Sigmoid colon (tissue), 7 donors: ENCODE results near the gene GPR68. TPM values are rescaled to one million over a fixed set of nuclear protein-coding genes. Genes with fewer than 3 reads are reported as not detected.

ENCODE experiments used
- DNase-seq: peaks from one replicate; pipeline ENCODE4 v3.0.0-alpha.2; 2019
- H3K27ac ChIP-seq, 4 donors: fragments of 200-600 bp; sonication (generic); one replicate each; pipeline ENCODE4 v1.5.1; 2016 to 2019; ENCODE audit warnings: mild to moderate bottlenecking in 1 of 4
- H3K27me3 ChIP-seq, 3 donors: fragments of 200-600 bp; sonication (generic); one replicate each; pipeline ENCODE4 v1.5.1; 2019; ENCODE audit warnings: mild to moderate bottlenecking in 1 of 3
- H3K36me3 ChIP-seq, 4 donors: fragments of 200-600 bp; sonication (generic); one replicate each; pipeline ENCODE4 v1.5.1; 2016 to 2019
- H3K4me1 ChIP-seq, 4 donors: fragments of 200-600 bp; sonication (generic); one replicate each; pipeline ENCODE4 v1.5.1; 2017 to 2019
- H3K4me3 ChIP-seq, 4 donors: fragments of 200-600 bp; sonication (generic); one replicate each; pipeline ENCODE4 v1.5.1; 2017 to 2019; ENCODE audit warnings: mild to moderate bottlenecking in 2 of 4, moderate library complexity in 1 of 4
- H3K9me3 ChIP-seq, 4 donors: fragments of 200-600 bp in 3 of 4; sonication (generic) in 3 of 4; one replicate each; pipeline versions ENCODE4 v1.5.1 to v1.6.1; 2013 to 2019
- EP300 ChIP-seq, 4 donors: sonication (generic); formaldehyde crosslinking; IDR thresholded peaks; one replicate each; pipeline ENCODE4 v1.6.1; 2017; ENCODE audit warnings: antibody characterized with exemption in 4 of 4
- POLR2A ChIP-seq, 2 donors: fragments of 450-650 bp; IDR thresholded peaks; one replicate each; pipeline ENCODE4 v1.6.1; 2016; ENCODE audit warnings: antibody characterized with exemption in 2 of 2, mild to moderate bottlenecking in 2 of 2, moderate library complexity in 2 of 2
- POLR2AphosphoS5 ChIP-seq, 4 donors: sonication (generic); formaldehyde crosslinking; IDR thresholded peaks; one replicate each; pipeline ENCODE4 v1.6.1; 2017; ENCODE audit warnings: antibody characterized with exemption in 4 of 4
- WGBS, 2 donors: extraction: QIAGEN DNeasy Blood & Tissue Kit; methylation state at CpG; one replicate each; pipeline ENCODE4 v1.1.7; 2013; 5-methylcytosine and 5-hydroxymethylcytosine counted together
- intact Hi-C: fragments of 100-400 bp; cut with DNase I; formaldehyde crosslinking; loops from one replicate; pipeline ENCODE4 v1.15.1; 2023
- polyA plus RNA-seq, 3 donors: library from polyadenylated mRNA; stranded (reverse); fragments of 200-250 nt; gene quantifications; one replicate each; pipeline ENCODE4 v1.2.3, GENCODE V29; 2013
- total RNA-seq, 4 donors: library from RNA; depleted of rRNA; stranded (reverse); fragments of >200 nt; gene quantifications; one replicate each; pipeline ENCODE4 v1.1.0, GENCODE V29; 2016
- TF ChIP-seq, protein P1 (sequence below), 4 experiments: fragments of 450-650 bp in 3 of 4; fragments of 200-600 bp in 1 of 4; IDR thresholded peaks; one replicate each; pipeline ENCODE4 v1.5.1; 2016 to 2019; ENCODE audit warnings: antibody characterized with exemption in 4 of 4, mild to moderate bottlenecking in 3 of 4, moderate library complexity in 2 of 4
- donor health status: healthy with polysubstance abuse.
- donor health status: Bipolar disorder and iron deficiency.
- donor health status: healthy.

The GPR68 gene
- total and polyA plus RNA-seq, 7 donors, result 0.46 to 1.7 (median 1.2) TPM; not detected in 1

DNA sequence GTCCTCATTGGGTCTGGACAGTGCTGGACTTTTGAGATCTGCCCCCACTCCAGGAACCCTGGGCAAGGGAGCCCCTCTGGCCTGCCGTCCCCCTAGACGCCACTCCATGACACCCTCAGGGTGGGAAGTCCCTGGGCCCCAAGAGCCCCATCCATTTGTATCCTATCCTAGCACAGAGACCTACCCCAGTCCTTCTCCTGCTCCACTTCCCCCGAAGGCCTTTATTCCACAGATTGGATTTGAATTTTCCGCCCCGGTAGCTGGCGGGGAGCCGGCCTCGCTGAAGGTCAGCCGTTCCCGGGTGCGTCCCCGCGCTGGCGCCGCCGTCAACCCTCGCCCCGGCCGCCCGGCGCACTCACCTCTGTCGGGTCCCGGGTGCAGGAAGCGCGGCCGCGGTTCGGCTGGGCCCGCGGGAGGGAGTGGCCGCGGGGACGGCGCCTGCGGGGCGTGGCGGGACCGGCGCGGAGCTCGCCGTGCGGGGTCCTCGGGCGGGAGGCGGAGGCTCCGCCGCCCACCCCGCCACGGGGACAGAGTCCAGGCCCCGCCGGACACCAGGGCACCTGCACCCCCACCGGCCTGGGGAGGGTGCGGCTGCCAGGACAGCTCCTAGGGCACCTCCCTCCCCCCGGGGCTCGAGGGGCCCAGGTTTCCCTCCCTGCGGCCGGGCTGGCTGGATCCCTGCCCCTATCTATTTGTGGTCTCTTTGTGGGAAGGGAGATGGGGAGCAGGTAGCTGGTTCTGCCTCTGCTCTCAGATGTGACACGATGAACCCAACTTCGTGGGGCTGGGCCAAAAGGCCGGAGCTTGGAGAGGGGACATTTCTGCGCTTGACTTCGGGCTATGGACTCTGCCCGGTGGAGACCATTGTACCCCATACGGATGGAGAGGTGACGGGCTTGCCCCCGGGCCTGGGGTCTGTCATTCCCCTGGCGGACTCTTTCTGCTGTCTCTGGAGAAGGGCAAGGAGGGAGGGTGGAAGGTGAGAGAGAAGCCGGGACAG lies 19.9 kb upstream of the GPR68 start:
- intact Hi-C loops, result no loop called here
- peak overlapping the region in 3 of 4 donors; percentile 39 to 50 (median 46) for H3K4me3 ChIP-seq
- peak overlapping the region in 1 of 4 donors; percentile 39 for H3K27ac ChIP-seq
- DNase-seq, result no peak
- H3K27me3 ChIP-seq, result no peaks in the 10 kb centered on the region
- WGBS, 2 donors, result 6 to 11% methylated on average over 69 of the region's 69 CpGs
- no peak for TF ChIP-seq POLR2A (IDR thresholded peaks at IDR 0.05)
- TF ChIP-seq POLR2AphosphoS5 (IDR thresholded peaks at IDR 0.05), result no peak
- TF ChIP-seq EP300 (IDR thresholded peaks at IDR 0.05), result no peak
- TF ChIP-seq, protein P1, sequence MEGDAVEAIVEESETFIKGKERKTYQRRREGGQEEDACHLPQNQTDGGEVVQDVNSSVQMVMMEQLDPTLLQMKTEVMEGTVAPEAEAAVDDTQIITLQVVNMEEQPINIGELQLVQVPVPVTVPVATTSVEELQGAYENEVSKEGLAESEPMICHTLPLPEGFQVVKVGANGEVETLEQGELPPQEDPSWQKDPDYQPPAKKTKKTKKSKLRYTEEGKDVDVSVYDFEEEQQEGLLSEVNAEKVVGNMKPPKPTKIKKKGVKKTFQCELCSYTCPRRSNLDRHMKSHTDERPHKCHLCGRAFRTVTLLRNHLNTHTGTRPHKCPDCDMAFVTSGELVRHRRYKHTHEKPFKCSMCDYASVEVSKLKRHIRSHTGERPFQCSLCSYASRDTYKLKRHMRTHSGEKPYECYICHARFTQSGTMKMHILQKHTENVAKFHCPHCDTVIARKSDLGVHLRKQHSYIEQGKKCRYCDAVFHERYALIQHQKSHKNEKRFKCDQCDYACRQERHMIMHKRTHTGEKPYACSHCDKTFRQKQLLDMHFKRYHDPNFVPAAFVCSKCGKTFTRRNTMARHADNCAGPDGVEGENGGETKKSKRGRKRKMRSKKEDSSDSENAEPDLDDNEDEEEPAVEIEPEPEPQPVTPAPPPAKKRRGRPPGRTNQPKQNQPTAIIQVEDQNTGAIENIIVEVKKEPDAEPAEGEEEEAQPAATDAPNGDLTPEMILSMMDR (IDR thresholded peaks at IDR 0.05), result no peak
- peaks cover 0 to 22% (median 18%) of the 10 kb centered on the region in 4 donors for H3K4me1 ChIP-seq
- H3K9me3 ChIP-seq, result no peaks in the 10 kb centered on the region
- H3K36me3 ChIP-seq, result no peaks in the 10 kb centered on the region

DNA sequence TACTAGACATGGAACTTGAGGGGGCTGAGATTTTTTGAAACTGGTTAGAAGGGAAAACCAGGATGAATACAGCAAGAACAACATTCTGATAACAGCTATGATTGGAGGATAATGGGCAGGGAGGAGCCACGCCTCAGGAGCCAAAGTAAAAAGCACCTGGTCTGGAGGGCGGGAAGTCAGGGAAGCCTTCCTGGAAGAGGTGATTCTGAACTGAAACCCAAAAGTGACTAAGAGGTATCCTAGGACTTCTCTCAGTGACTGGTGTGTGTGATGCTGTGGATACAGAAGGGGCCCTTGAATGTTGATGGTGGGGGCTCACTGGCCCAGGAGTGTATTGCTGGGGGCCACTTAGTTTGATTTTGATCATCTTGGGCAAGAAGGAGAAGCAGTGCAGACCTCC lies 18.8 kb upstream of the GPR68 start:
- intact Hi-C loops, result no loop called here
- H3K27me3 ChIP-seq, result no peaks in the 10 kb centered on the region
- no peaks in the 10 kb centered on the region for H3K9me3 ChIP-seq
- TF ChIP-seq POLR2A (IDR thresholded peaks at IDR 0.05) (no peak), EP300 (IDR thresholded peaks at IDR 0.05) (no peak), POLR2AphosphoS5 (IDR thresholded peaks at IDR 0.05) (no peak)
- TF ChIP-seq, protein P1 (IDR thresholded peaks at IDR 0.05), result no peak
- no peak for DNase-seq
- 64 to 83% methylated on average over 2 of the region's 2 CpGs for WGBS, 2 donors
- no peak overlapping the region for H3K4me3 ChIP-seq
- no peak overlapping the region for H3K27ac ChIP-seq
- peaks cover 0 to 21% (median 17%) of the 10 kb centered on the region in 4 donors for H3K4me1 ChIP-seq
- no peaks in the 10 kb centered on the region for H3K36me3 ChIP-seq

DNA sequence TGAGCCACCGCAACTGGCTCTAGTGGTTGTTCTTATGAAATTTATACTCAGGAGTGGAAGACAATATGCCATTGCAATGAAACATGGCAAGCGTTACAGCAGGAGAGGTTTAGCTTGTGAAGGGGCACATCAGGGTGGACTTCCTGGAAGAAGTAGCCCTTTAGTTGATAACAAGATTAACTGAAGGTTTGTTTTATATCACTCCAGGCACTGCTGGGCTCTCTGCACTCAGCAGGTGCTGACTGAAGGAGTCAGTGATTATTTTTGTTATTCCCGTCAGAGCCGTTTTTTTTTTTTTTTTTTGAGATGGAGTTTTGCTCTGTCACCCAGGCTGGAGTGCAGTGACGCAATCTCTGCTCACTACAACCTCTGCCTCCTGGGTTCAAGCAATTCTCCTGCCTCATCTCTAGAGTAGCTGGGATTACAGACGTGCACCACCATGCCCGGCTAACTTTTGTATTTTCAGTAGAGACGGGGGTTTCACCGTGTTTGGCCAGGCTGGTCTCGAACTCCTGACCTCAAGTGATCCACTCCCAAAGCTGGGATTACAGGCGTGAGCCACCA lies 17.6 kb upstream of the GPR68 start:
- intact Hi-C loops, result no loop called here
- no peak overlapping the region for H3K4me3 ChIP-seq
- no peaks in the 10 kb centered on the region for H3K9me3 ChIP-seq
- WGBS, 2 donors, result 78 to 89% methylated on average over 11 of the region's 11 CpGs
- peaks cover 0 to 32% (median 20%) of the 10 kb centered on the region in 4 donors for H3K4me1 ChIP-seq
- no peaks in the 10 kb centered on the region for H3K27me3 ChIP-seq
- TF ChIP-seq POLR2AphosphoS5 (IDR thresholded peaks at IDR 0.05) (no peak), POLR2A (IDR thresholded peaks at IDR 0.05) (no peak), EP300 (IDR thresholded peaks at IDR 0.05) (no peak)
- TF ChIP-seq, protein P1 (IDR thresholded peaks at IDR 0.05), result no peak
- DNase-seq, result no peak
- no peaks in the 10 kb centered on the region for H3K36me3 ChIP-seq
- H3K27ac ChIP-seq, result no peak overlapping the region

DNA sequence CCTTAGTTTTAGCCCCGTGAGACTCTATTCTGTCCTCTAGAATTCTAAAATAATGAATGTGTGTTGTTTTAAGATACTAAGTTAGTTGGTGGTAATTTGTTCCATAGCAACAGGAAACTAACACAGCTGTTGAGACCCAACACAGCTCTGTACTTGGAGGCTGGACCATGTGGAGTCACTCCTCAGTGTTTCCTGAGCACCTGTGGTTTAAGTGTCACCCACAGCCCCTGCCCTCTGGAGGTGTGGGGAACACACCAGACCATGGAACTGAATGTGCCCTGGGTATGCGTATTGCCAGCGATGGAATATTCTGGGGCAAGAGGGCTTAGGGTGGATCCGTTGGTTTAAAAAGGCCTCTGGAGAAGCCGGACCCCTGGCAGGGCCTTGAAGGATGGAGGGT lies 16.6 kb upstream of the GPR68 start:
- intact Hi-C loops, result no loop called here
- 76 to 92% methylated on average over 5 of the region's 5 CpGs for WGBS, 2 donors
- Histone ChIP-seq H3K27ac (no peak overlapping the region), H3K4me3 (no peak overlapping the region), H3K36me3 (no peaks in the 10 kb centered on the region), H3K27me3 (no peaks in the 10 kb centered on the region), H3K9me3 (no peaks in the 10 kb centered on the region), H3K4me1 (peaks cover 0 to 41% (median 27%) of the 10 kb centered on the region in 4 donors)
- DNase-seq, result no peak
- TF ChIP-seq POLR2A (IDR thresholded peaks at IDR 0.05), result no peak
- TF ChIP-seq, protein P1 (IDR thresholded peaks at IDR 0.05), result no peak
- no peak for TF ChIP-seq EP300 (IDR thresholded peaks at IDR 0.05)
- TF ChIP-seq POLR2AphosphoS5 (IDR thresholded peaks at IDR 0.05), result no peak
